ENCODE results near the gene FAM47A. TPM values are rescaled to one million over a fixed set of nuclear protein-coding genes. Genes with fewer than 3 reads are reported as not detected.
A peak's percentile ranks its signal among the peaks of the same experiment; 100 is the strongest.

Gene FAM47A
- total RNA-seq, 1 donor from 2014 or later = not detected

DNA sequence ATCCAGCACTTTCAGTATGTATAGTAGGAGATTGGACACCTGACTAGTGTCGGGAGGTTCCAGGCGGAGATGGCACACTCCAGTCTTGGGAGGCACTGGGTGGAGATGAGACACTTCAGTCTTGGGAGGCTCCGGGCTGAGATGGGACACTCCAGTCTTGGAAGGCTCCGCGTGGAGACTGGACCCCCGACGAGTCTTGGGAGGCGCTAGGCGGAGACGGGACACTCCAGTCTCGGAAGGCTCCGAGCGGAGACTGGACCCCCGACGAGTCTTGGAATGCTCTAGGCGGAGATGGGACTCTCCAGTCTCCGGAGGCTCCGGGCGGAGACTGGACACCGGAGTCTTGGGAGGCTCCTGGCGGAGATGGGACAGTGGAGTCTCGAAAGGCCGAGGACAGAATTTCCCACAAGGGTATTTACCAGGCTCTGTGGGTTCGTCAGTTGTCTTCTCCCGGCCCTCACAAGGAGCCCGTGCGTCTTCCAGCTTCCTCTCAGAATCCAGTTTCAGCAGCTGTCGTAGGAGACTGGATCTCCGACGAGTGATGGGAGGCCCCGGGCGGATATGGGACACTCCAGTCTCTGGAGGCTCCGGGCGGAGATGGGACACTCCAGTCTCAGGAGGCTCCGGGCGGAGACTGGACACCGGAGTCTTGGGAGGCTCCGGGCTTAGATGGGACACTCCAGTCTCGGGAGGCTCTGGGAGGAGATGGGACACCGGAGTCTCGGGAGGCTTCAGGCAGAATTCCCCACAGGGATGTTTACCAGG lies 952 bp downstream of the FAM47A start:
- no peaks in the 10 kb centered on the region for H3K4me1 Mint-ChIP-seq (ENCODE audit: low read depth)
- DNase-seq (ENCODE audit: low spot score) = peak; percentile 83
- no peaks in the 10 kb centered on the region for H3K27me3 Mint-ChIP-seq (ENCODE audit: low read depth)
- TF ChIP-seq, protein P1, sequence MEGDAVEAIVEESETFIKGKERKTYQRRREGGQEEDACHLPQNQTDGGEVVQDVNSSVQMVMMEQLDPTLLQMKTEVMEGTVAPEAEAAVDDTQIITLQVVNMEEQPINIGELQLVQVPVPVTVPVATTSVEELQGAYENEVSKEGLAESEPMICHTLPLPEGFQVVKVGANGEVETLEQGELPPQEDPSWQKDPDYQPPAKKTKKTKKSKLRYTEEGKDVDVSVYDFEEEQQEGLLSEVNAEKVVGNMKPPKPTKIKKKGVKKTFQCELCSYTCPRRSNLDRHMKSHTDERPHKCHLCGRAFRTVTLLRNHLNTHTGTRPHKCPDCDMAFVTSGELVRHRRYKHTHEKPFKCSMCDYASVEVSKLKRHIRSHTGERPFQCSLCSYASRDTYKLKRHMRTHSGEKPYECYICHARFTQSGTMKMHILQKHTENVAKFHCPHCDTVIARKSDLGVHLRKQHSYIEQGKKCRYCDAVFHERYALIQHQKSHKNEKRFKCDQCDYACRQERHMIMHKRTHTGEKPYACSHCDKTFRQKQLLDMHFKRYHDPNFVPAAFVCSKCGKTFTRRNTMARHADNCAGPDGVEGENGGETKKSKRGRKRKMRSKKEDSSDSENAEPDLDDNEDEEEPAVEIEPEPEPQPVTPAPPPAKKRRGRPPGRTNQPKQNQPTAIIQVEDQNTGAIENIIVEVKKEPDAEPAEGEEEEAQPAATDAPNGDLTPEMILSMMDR (IDR thresholded peaks at IDR 0.05) = no peak
- no peak overlapping the region for H3K4me3 Mint-ChIP-seq (ENCODE audit: unreplicated experiment)
- peaks cover 24% of the 10 kb centered on the region for H3K9me3 Mint-ChIP-seq (ENCODE audit: low read depth)
- H3K27ac Mint-ChIP-seq (ENCODE audit: unreplicated experiment) = no peak overlapping the region
- no peaks in the 10 kb centered on the region for H3K36me3 Mint-ChIP-seq (ENCODE audit: low read depth)

DNA sequence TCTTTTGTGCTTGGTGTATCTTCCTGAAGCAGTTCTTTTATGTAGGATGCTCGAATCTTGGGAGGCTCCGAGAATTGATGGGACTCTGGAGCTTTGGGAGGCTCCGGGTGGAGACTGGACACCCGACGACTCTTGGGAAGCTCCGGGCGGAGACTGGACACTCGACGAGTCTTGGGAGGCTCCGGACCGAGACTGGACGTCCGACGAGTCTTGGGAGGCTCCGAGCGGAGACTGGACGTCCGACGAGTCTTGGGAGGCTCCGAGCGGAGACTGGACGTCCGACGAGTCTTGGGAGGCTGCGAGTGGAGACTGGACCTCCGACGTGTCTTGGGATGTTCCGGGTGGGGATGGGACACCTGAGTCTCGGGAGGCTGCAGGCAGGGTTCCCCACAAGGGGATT lies 1.6 kb downstream of the FAM47A start:
- H3K4me1 Mint-ChIP-seq (ENCODE audit: low read depth) = no peaks in the 10 kb centered on the region
- peaks cover 28% of the 10 kb centered on the region for H3K9me3 Mint-ChIP-seq (ENCODE audit: low read depth)
- H3K27ac Mint-ChIP-seq (ENCODE audit: unreplicated experiment) = no peak overlapping the region
- no peaks in the 10 kb centered on the region for H3K36me3 Mint-ChIP-seq (ENCODE audit: low read depth)
- TF ChIP-seq, protein P1 (IDR thresholded peaks at IDR 0.05) = no peak
- no peak overlapping the region for H3K4me3 Mint-ChIP-seq (ENCODE audit: unreplicated experiment)
- no peaks in the 10 kb centered on the region for H3K27me3 Mint-ChIP-seq (ENCODE audit: low read depth)
- DNase-seq (ENCODE audit: low spot score) = no peak

GRCh38 chrX:34126011-34126410 lies 6.1 kb downstream of the FAM47A start:
- Mint-ChIP-seq H3K36me3 (ENCODE audit: low read depth) (no peaks in the 10 kb centered on the region), H3K9me3 (ENCODE audit: low read depth) (peaks cover 57% of the 10 kb centered on the region), H3K4me3 (ENCODE audit: unreplicated experiment) (no peak overlapping the region), H3K4me1 (ENCODE audit: low read depth) (no peaks in the 10 kb centered on the region), H3K27ac (ENCODE audit: unreplicated experiment) (no peak overlapping the region), H3K27me3 (ENCODE audit: low read depth) (no peaks in the 10 kb centered on the region)
- TF ChIP-seq, protein P1 (IDR thresholded peaks at IDR 0.05) = no peak
- no peak for DNase-seq (ENCODE audit: low spot score)

GRCh38 chrX:34119122-34119521 lies 13.0 kb downstream of the FAM47A start:
- Mint-ChIP-seq H3K9me3 (ENCODE audit: low read depth) (peaks cover 22% of the 10 kb centered on the region), H3K4me1 (ENCODE audit: low read depth) (no peaks in the 10 kb centered on the region), H3K27ac (ENCODE audit: unreplicated experiment) (no peak overlapping the region), H3K4me3 (ENCODE audit: unreplicated experiment) (no peak overlapping the region), H3K27me3 (ENCODE audit: low read depth) (no peaks in the 10 kb centered on the region), H3K36me3 (ENCODE audit: low read depth) (no peaks in the 10 kb centered on the region)
- DNase-seq (ENCODE audit: low spot score) = no peak
- TF ChIP-seq, protein P1 (IDR thresholded peaks at IDR 0.05) = no peak

- Mint-ChIP-seq H3K27me3 (ENCODE audit: low read depth) (no peaks in the 10 kb centered on the region), H3K36me3 (ENCODE audit: low read depth) (no peaks in the 10 kb centered on the region), H3K27ac (ENCODE audit: unreplicated experiment) (no peak overlapping the region), H3K9me3 (ENCODE audit: low read depth) (no peaks in the 10 kb centered on the region), H3K4me3 (ENCODE audit: unreplicated experiment) (no peak overlapping the region), H3K4me1 (ENCODE audit: low read depth) (no peaks in the 10 kb centered on the region)
- TF ChIP-seq, protein P1 (IDR thresholded peaks at IDR 0.05) = no peak
- DNase-seq (ENCODE audit: low spot score) = no peak
Observed at GRCh38 chrX:34112459-34112858, 19.7 kb downstream of the FAM47A start.

Measured in chondrocyte (in vitro differentiated cells).